PC-3 (cell line): Measurements from ENCODE around the gene ARHGAP23. TPM values are rescaled to one million over a fixed set of nuclear protein-coding genes. Genes with fewer than 3 reads are reported as not detected.

ENCODE experiments used
- ATAC-seq: fragments of 200-7000 bp; cut with Tn5 transposase; 2 replicates; pipeline ENCODE4 v1.9.1; 2020; ENCODE audit warnings: mild to moderate bottlenecking, moderate library complexity
- BruUV-seq: library from RNA; stranded (reverse); fragments of 400-500 nt; replicated peaks from 2 replicates; lab custom pipeline; 2021; lab: Mats Ljungman, UMichigan
- CTCF ChIA-PET: fragments of 300-600 bp; sonication (Branson Sonifier 250); formaldehyde crosslinking; loops from one replicate; lab custom pipeline; 2022; ENCODE audit warnings: antibody characterized with exemption; lab: Charles Lee
- POLR2A ChIA-PET: fragments of 300-600 bp; sonication (Branson Sonifier 250); formaldehyde crosslinking; loops from one replicate; lab custom pipeline; 2022; ENCODE audit warnings: antibody characterized with exemption; ENCODE audit not compliant: unreplicated experiment; lab: Charles Lee
- DNase-seq: peaks from one replicate; pipeline ENCODE4 v3.0.0-alpha.2; 2015
- H2AFZ ChIP-seq: fragments of 300-600 bp; sonication (generic); 2 replicates; pipeline ENCODE4 v1.6.0; 2016; ENCODE audit warnings: antibody characterized with exemption, low read length
- H3F3A ChIP-seq: fragments of 300-600 bp; sonication (generic); one replicate; pipeline ENCODE4 v1.6.0; 2017; ENCODE audit warnings: antibody characterized with exemption, low read length, control low read depth, mild to moderate bottlenecking; ENCODE audit not compliant: unreplicated experiment
- H3K27ac ChIP-seq: fragments of 300-600 bp; sonication (generic); 2 replicates; pipeline ENCODE4 v1.5.1; 2016; ENCODE audit warnings: mild to moderate bottlenecking, low read length
- H3K27me3 ChIP-seq: fragments of 300-600 bp; sonication (generic); 2 replicates; pipeline ENCODE4 v1.6.1; 2016; ENCODE audit warnings: low read length, mixed read lengths
- H3K36me3 ChIP-seq: fragments of 300-600 bp; sonication (generic); 2 replicates; pipeline ENCODE4 v1.6.1; 2016; ENCODE audit warnings: low read depth, mixed run types, low read length, mixed read lengths
- H3K4me1 ChIP-seq: fragments of 300-600 bp; sonication (generic); 2 replicates; pipeline ENCODE4 v1.5.1; 2016; ENCODE audit warnings: low read length; ENCODE audit not compliant: insufficient read depth
- H3K4me2 ChIP-seq: fragments of 300-600 bp; sonication (generic); 2 replicates; pipeline ENCODE4 v1.6.0; 2016; ENCODE audit warnings: low read length
- H3K4me3 ChIP-seq: fragments of 300-600 bp; sonication (generic); 2 replicates; pipeline ENCODE4 v1.5.1; 2016; ENCODE audit warnings: mild to moderate bottlenecking, low read length, mixed read lengths
- H3K79me2 ChIP-seq: fragments of 300-600 bp; sonication (generic); 2 replicates; pipeline ENCODE4 v1.6.1; 2017; ENCODE audit warnings: low read length, mixed read lengths
- H3K9ac ChIP-seq: fragments of 300-600 bp; sonication (generic); 2 replicates; pipeline ENCODE4 v1.6.0; 2016; ENCODE audit warnings: mild to moderate bottlenecking, low read length
- H3K9me2 ChIP-seq: fragments of 300-600 bp; sonication (generic); replicated peaks from 2 replicates; pipeline ENCODE4 v1.6.1; 2016; ENCODE audit warnings: mixed run types, low read length, mixed read lengths
- H3K9me3 ChIP-seq: fragments of 300-600 bp; sonication (generic); 2 replicates; pipeline ENCODE4 v1.6.1; 2016; ENCODE audit warnings: low read length, mixed read lengths
- H4K20me1 ChIP-seq: fragments of 300-600 bp; sonication (generic); 2 replicates; pipeline ENCODE4 v1.6.1; 2016; ENCODE audit warnings: low read length, mixed read lengths
- EZH2 ChIP-seq: fragments of 300-600 bp; sonication (generic); IDR thresholded peaks from one replicate; pipeline ENCODE4 v1.6.1; 2017; ENCODE audit warnings: antibody characterized with exemption, mild to moderate bottlenecking, low read length; ENCODE audit not compliant: unreplicated experiment
- EZH2phosphoT487 ChIP-seq: fragments of 300-600 bp; sonication (generic); IDR thresholded peaks from 2 replicates; pipeline ENCODE4 v1.6.1; 2018; ENCODE audit warnings: mild to moderate bottlenecking, antibody characterized with exemption, low read length, borderline replicate concordance
- intact Hi-C: fragments of 100-400 bp; cut with micrococcal nuclease; formaldehyde crosslinking; loops from 2 replicates; pipeline ENCODE4 v1.9.0; 2023
- total RNA-seq: library from RNA; depleted of rRNA; stranded (reverse); fragments of >200 nt; gene quantifications from 2 replicates; pipeline ENCODE4 v1.2.3, GENCODE V29; 2014
- TF ChIP-seq, protein P1 (sequence below): fragments of 300-600 bp; sonication (generic); conservative IDR thresholded peaks from 2 replicates; pipeline ENCODE4 v1.5.1; 2017; ENCODE audit warnings: antibody characterized with exemption, low read depth, mild to moderate bottlenecking, low read length

ARHGAP23 gene
- total RNA-seq, 1 experiment from 2014 or later = 9.0 TPM

DNA sequence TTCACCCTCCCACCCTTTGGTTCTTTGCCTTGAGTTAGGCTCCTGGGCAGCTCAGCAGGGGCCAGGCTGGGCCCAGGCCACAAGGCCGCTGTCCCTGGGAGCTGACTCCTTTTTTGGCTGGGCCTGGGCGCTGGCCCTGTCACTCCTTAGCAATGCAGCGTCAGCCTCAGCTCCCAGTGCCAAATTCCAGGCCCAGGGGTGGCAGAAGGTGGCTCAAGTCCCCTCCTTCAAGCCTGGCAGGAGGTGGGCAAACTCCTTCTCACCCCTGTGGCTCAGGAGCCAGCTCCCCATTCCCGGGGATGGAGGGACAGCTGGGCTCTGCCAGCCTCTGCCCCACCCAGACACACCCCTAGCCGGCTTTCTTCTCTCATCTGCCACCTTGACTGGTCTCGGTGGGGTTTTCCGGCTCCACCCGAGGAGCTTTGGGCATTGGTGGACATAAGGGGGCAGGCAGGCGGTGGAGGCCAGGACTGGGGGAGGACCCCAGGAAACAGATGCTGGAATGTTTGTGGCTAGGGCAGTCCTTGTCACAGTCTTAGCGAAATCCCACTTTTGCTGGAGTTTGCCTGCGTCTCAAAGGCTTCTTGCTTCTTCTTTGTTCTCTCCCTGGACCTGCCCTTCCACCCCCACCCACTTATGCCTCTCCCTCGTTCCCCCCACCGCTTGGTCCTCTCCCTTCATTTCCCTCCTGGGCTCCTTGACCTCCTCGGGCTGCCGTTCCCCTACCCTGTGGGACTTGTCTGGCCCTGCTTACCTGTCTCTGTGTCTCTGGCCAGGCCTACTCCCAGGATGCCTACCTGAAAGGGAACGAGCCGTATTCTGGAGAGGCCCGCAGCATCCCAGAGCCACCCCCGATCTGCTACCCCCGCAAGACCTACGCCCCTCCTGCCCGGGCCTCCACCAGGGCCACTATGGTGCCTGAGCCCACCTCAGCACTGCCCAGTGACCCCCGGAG is 37.4 kb downstream of the ARHGAP23 start:
- TF ChIP-seq EZH2 = no peak
- TF ChIP-seq, protein P1, sequence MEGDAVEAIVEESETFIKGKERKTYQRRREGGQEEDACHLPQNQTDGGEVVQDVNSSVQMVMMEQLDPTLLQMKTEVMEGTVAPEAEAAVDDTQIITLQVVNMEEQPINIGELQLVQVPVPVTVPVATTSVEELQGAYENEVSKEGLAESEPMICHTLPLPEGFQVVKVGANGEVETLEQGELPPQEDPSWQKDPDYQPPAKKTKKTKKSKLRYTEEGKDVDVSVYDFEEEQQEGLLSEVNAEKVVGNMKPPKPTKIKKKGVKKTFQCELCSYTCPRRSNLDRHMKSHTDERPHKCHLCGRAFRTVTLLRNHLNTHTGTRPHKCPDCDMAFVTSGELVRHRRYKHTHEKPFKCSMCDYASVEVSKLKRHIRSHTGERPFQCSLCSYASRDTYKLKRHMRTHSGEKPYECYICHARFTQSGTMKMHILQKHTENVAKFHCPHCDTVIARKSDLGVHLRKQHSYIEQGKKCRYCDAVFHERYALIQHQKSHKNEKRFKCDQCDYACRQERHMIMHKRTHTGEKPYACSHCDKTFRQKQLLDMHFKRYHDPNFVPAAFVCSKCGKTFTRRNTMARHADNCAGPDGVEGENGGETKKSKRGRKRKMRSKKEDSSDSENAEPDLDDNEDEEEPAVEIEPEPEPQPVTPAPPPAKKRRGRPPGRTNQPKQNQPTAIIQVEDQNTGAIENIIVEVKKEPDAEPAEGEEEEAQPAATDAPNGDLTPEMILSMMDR = no peak
- TF ChIP-seq EZH2phosphoT487 = no peak
- Histone ChIP-seq H3K36me3 (no peaks in the 10 kb centered on the region), H3K4me2 (no peak overlapping the region), H3K9me3 (no peaks in the 10 kb centered on the region), H3K4me3 (no peak overlapping the region), H3K27ac (no peak overlapping the region), H3K9ac (no peak overlapping the region), H3K9me2 (no peaks in the 10 kb centered on the region), H3K4me1 (no peaks in the 10 kb centered on the region), H3F3A (no peaks in the 10 kb centered on the region), H2AFZ (no peak overlapping the region), H3K27me3 (no peaks in the 10 kb centered on the region), H3K79me2 (no peaks in the 10 kb centered on the region), H4K20me1 (no peaks in the 10 kb centered on the region)
- DNase-seq (no peak), ATAC-seq (no peak)
- intact Hi-C loops = no loop called here
- POLR2A ChIA-PET = no interaction called here
- BruUV-seq = no TSS peak
- CTCF ChIA-PET = no interaction called here

- intact Hi-C loops = no loop called here
- Histone ChIP-seq H3K36me3 (no peaks in the 10 kb centered on the region), H3K4me2 (no peak overlapping the region), H4K20me1 (no peaks in the 10 kb centered on the region), H3K27me3 (no peaks in the 10 kb centered on the region), H3K9me2 (no peaks in the 10 kb centered on the region), H3K4me3 (no peak overlapping the region), H3K9ac (no peak overlapping the region), H3F3A (no peaks in the 10 kb centered on the region), H3K4me1 (no peaks in the 10 kb centered on the region), H3K79me2 (no peaks in the 10 kb centered on the region), H3K9me3 (no peaks in the 10 kb centered on the region), H3K27ac (no peak overlapping the region), H2AFZ (no peak overlapping the region)
- TF ChIP-seq EZH2 = no peak
- TF ChIP-seq, protein P1 = no peak
- POLR2A ChIA-PET = no interaction called here
- no peak for ATAC-seq
- no peak for DNase-seq
- no TSS peak for BruUV-seq
- CTCF ChIA-PET = no interaction called here
Observed at GRCh38 chr17:38466346-38467315, 38.4 kb downstream of the ARHGAP23 start.
